OCI-LY7 (cell line): ENCODE results near the gene MAP3K14. TPM values are rescaled to one million over a fixed set of nuclear protein-coding genes. Genes with fewer than 3 reads are reported as not detected.

Experiments
- BruUV-seq: library from RNA; stranded (reverse); fragments of 400-500 nt; replicated peaks from 2 replicates; lab custom pipeline; 2021; lab: Mats Ljungman, UMichigan
- CTCF ChIA-PET: fragments of 300-600 bp; sonication (Branson Sonifier 250); formaldehyde crosslinking; loops from one replicate; lab custom pipeline; 2022; ENCODE audit warnings: antibody characterized with exemption; ENCODE audit not compliant: unreplicated experiment; lab: Charles Lee
- POLR2A ChIA-PET: fragments of 300-600 bp; sonication (Branson Sonifier 250); formaldehyde crosslinking; loops from one replicate; lab custom pipeline; 2022; ENCODE audit warnings: antibody characterized with exemption; lab: Charles Lee
- DNase-seq: peaks from one replicate; pipeline ENCODE4 v3.0.0-alpha.2; 2015; ENCODE audit warnings: low spot score
- H2AFZ ChIP-seq: fragments of 200-600 bp; sonication (generic), shearing (Covaris generic); 2 replicates; pipeline ENCODE4 v1.6.1; 2014; ENCODE audit warnings: mild to moderate bottlenecking, antibody characterized with exemption, low read length, moderate library complexity
- H3K27ac ChIP-seq: fragments of 200-600 bp; sonication (generic); 2 replicates; pipeline ENCODE4 v1.5.1; 2014; ENCODE audit warnings: mixed run types, low read depth, mild to moderate bottlenecking, moderate library complexity, low read length, inconsistent platforms; ENCODE audit not compliant: poor library complexity, severe bottlenecking
- H3K36me3 ChIP-seq: fragments of 200-600 bp; sonication (generic); 2 replicates; pipeline ENCODE4 v1.6.1; 2014; ENCODE audit warnings: mild to moderate bottlenecking, antibody characterized with exemption, low read length, moderate library complexity, mixed read lengths; ENCODE audit not compliant: insufficient read depth
- H3K4me1 ChIP-seq: fragments of 200-600 bp; sonication (generic); 2 replicates; pipeline ENCODE4 v1.5.1; 2014; ENCODE audit warnings: mild to moderate bottlenecking, low read length; ENCODE audit not compliant: insufficient read depth, poor library complexity, severe bottlenecking
- H3K4me2 ChIP-seq: fragments of 200-600 bp; sonication (generic); 2 replicates; pipeline ENCODE4 v1.6.1; 2014; ENCODE audit warnings: mild to moderate bottlenecking, low read length
- H3K4me3 ChIP-seq: fragments of 200-600 bp; sonication (generic); 2 replicates; pipeline ENCODE4 v1.5.1; 2014; ENCODE audit warnings: mild to moderate bottlenecking, low read depth, low read length; ENCODE audit not compliant: poor library complexity, severe bottlenecking
- H3K79me2 ChIP-seq: fragments of 200-600 bp; sonication (generic); 2 replicates; pipeline ENCODE4 v1.6.1; 2016; ENCODE audit warnings: low read depth, mild to moderate bottlenecking, low read length, moderate library complexity, mixed read lengths; ENCODE audit not compliant: insufficient read depth
- H3K9me2 ChIP-seq: fragments of 200-600 bp; sonication (generic); 2 replicates; pipeline ENCODE4 v1.6.1; 2016; ENCODE audit warnings: mild to moderate bottlenecking, low read length, mixed read lengths; ENCODE audit not compliant: insufficient read depth
- H3K9me3 ChIP-seq: fragments of 200-600 bp; sonication (generic); 2 replicates; pipeline ENCODE4 v1.6.1; 2014; ENCODE audit warnings: mild to moderate bottlenecking, mixed run types, low read length, mixed read lengths
- H4K20me1 ChIP-seq: fragments of 200-600 bp; sonication (generic); 2 replicates; pipeline ENCODE4 v1.6.1; 2014; ENCODE audit warnings: mild to moderate bottlenecking, antibody characterized with exemption, low read length, moderate library complexity, mixed read lengths; ENCODE audit not compliant: insufficient read depth
- CTCF ChIP-seq: fragments of 200-600 bp; sonication (generic); conservative IDR thresholded peaks from 2 replicates; pipeline ENCODE4 v1.5.1; 2014; ENCODE audit warnings: mild to moderate bottlenecking, antibody characterized with exemption, low read length, moderate library complexity, mixed read lengths
- EZH2phosphoT487 ChIP-seq: fragments of 200-600 bp; sonication (generic); IDR thresholded peaks from 2 replicates; pipeline ENCODE4 v1.6.1; 2018; ENCODE audit warnings: low read depth, borderline replicate concordance, mild to moderate bottlenecking, mixed run types, antibody characterized with exemption, low read length, moderate library complexity, mixed read lengths
- intact Hi-C: fragments of 100-400 bp; cut with micrococcal nuclease; formaldehyde crosslinking; loops from one replicate; pipeline ENCODE4 v1.10.0; 2022; ENCODE audit not compliant: unreplicated experiment
- total RNA-seq, 2 experiments: library from RNA; depleted of rRNA in 1 of 2; stranded (reverse); fragments of >200 nt in 1 of 2; shearing (Covaris generic) in 1 of 2; gene quantifications; 2 replicates each; pipeline ENCODE4 v1.2.3, GENCODE V29; 2014 to 2022

Gene MAP3K14
- total RNA-seq, 2 experiments from 2014 or later: 12.3 to 21.2 TPM

GRCh38 chr17:45313996-45314740 lies 2.7 kb downstream of the MAP3K14 start:
- no peaks in the 10 kb centered on the region for H3K9me3 ChIP-seq
- H3K9me2 ChIP-seq: no peaks in the 10 kb centered on the region
- peaks cover 62% of the 10 kb centered on the region for H3K4me1 ChIP-seq
- H3K4me2 ChIP-seq: peak overlapping the region; percentile 95
- DNase-seq: peak; percentile 53
- peak overlapping the region; percentile 0; the same call in 1 of the 2 replicates for H2AFZ ChIP-seq
- ChIA-PET POLR2A (interaction anchor here (0.7 to 1.6 kb wide), 3 partner anchors 12 to 88 kb away, joined by 3 to 4 read pairs (median 4); no protein-coding TSS in a partner anchor), CTCF (interaction anchor here (0.9 kb wide), 1 partner anchor 36 kb away, joined by 3 read pairs; no protein-coding TSS in a partner anchor)
- no TSS peak for BruUV-seq
- peak overlapping the region; percentile 84 for H3K4me3 ChIP-seq
- peaks cover 69% of the 10 kb centered on the region for H3K79me2 ChIP-seq
- H3K36me3 ChIP-seq: peaks cover 26% of the 10 kb centered on the region
- TF ChIP-seq EZH2phosphoT487 (no peak), CTCF (no peak)
- peaks cover 5% of the 10 kb centered on the region; the same call in 1 of the 2 replicates for H4K20me1 ChIP-seq
- H3K27ac ChIP-seq: peak overlapping the region; percentile 87
- intact Hi-C loops: no loop called here

GRCh38 chr17:45313421-45313771 lies 3.4 kb downstream of the MAP3K14 start:
- peaks cover 5% of the 10 kb centered on the region; the same call in 1 of the 2 replicates for H4K20me1 ChIP-seq
- ChIA-PET POLR2A (interaction anchor here (1.1 to 1.6 kb wide), 3 partner anchors 12 to 87 kb away, joined by 3 to 4 read pairs (median 4); no protein-coding TSS in a partner anchor), CTCF (interaction anchor here (1.1 to 1.6 kb wide), 2 partner anchors 13 to 36 kb away, joined by 3 to 4 read pairs; no protein-coding TSS in a partner anchor)
- no peak for DNase-seq
- peaks cover 71% of the 10 kb centered on the region for H3K79me2 ChIP-seq
- no peaks in the 10 kb centered on the region for H3K9me2 ChIP-seq
- H3K9me3 ChIP-seq: no peaks in the 10 kb centered on the region
- H3K4me3 ChIP-seq: peak overlapping the region; percentile 84
- intact Hi-C loops: no loop called here
- peak overlapping the region; percentile 87 for H3K27ac ChIP-seq
- H3K4me1 ChIP-seq: peaks cover 59% of the 10 kb centered on the region
- H3K36me3 ChIP-seq: peaks cover 29% of the 10 kb centered on the region
- no peak overlapping the region for H2AFZ ChIP-seq
- no TSS peak for BruUV-seq
- H3K4me2 ChIP-seq: peak overlapping the region; percentile 95
- TF ChIP-seq CTCF (no peak), EZH2phosphoT487 (no peak)
